AG10803 (cell line): ENCODE measurements around the gene ARHGEF9.

Experiments used
- DNase-seq: peaks from one replicate; pipeline ENCODE4 v3.0.0; 2010; ENCODE audit warnings: low read depth
- H3K4me3 ChIP-seq: 2 replicates; pipeline ENCODE4 v1.5.1; 2011; ENCODE audit warnings: mild to moderate bottlenecking, low read length, control low read depth
- TF ChIP-seq, protein P1 (sequence below): conservative IDR thresholded peaks from 2 replicates; pipeline ENCODE4 v1.5.1; 2011; ENCODE audit warnings: mild to moderate bottlenecking, low read length, control low read depth, inconsistent platforms

Gene ARHGEF9

GRCh38 chrX:63635750-63636149, 149.3 kb downstream of the ARHGEF9 start:
- TF ChIP-seq, protein P1, sequence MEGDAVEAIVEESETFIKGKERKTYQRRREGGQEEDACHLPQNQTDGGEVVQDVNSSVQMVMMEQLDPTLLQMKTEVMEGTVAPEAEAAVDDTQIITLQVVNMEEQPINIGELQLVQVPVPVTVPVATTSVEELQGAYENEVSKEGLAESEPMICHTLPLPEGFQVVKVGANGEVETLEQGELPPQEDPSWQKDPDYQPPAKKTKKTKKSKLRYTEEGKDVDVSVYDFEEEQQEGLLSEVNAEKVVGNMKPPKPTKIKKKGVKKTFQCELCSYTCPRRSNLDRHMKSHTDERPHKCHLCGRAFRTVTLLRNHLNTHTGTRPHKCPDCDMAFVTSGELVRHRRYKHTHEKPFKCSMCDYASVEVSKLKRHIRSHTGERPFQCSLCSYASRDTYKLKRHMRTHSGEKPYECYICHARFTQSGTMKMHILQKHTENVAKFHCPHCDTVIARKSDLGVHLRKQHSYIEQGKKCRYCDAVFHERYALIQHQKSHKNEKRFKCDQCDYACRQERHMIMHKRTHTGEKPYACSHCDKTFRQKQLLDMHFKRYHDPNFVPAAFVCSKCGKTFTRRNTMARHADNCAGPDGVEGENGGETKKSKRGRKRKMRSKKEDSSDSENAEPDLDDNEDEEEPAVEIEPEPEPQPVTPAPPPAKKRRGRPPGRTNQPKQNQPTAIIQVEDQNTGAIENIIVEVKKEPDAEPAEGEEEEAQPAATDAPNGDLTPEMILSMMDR: no peak
- DNase-seq: no peak
- H3K4me3 ChIP-seq: no peak overlapping the region

GRCh38 chrX:63613531-63614028, 171.4 kb downstream of the ARHGEF9 start:
- TF ChIP-seq, protein P1: no peak
- DNase-seq: no peak
- H3K4me3 ChIP-seq: no peak overlapping the region

GRCh38 chrX:63585936-63586335, 199.1 kb downstream of the ARHGEF9 start:
- TF ChIP-seq, protein P1: no peak

More at GRCh38 chrX:63585936-63586335, 199.1 kb downstream of the ARHGEF9 start:
- DNase-seq: no peak
- H3K4me3 ChIP-seq: no peak overlapping the region
